ENCODE data around the gene TINAGL1. TPM values are rescaled to one million over a fixed set of nuclear protein-coding genes. Genes with fewer than 3 reads are reported as not detected.

TINAGL1 gene
- total RNA-seq, 2 donors from 2014 or later: not detected

DNA sequence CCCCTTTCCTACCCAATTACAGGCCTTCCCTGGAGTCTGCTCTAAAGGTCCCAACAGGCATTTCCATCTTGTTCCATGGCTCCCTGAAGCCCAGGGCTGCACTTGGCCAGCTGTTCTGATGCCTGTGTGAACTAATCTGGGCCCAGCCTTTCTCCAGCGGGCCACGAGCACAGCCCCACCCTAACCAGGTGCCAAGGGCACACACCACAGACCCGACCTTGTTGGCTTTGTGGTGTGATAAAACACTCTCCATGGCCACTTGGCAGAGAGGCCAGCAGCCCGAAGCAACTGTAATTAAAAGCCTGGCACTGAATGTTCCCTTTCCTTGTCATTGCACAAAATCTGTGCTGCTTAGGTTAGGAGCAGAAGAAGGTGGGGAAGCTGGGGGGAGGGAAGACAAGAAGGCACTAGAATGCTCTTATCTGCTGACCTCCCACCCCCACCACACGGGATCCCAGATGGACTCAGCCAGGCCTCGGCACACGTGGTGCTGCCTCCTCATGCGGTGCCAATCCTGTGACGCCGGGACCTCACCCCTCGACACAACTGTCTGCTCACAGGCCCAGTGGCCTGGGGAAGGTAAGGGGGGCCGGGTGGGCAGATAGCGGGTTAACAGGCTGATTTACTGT lies 51.1 kb downstream of the TINAGL1 start:
- DNase-seq (ENCODE audit: low spot score in 2 of 2) (no peak), ATAC-seq (no peak)
- no peaks in the 10 kb centered on the region for H3K36me3 Mint-ChIP-seq
- H3K9me3 Mint-ChIP-seq: no peaks in the 10 kb centered on the region
- H3K27ac Mint-ChIP-seq: peak overlapping the region; percentile 52 to 72

DNA sequence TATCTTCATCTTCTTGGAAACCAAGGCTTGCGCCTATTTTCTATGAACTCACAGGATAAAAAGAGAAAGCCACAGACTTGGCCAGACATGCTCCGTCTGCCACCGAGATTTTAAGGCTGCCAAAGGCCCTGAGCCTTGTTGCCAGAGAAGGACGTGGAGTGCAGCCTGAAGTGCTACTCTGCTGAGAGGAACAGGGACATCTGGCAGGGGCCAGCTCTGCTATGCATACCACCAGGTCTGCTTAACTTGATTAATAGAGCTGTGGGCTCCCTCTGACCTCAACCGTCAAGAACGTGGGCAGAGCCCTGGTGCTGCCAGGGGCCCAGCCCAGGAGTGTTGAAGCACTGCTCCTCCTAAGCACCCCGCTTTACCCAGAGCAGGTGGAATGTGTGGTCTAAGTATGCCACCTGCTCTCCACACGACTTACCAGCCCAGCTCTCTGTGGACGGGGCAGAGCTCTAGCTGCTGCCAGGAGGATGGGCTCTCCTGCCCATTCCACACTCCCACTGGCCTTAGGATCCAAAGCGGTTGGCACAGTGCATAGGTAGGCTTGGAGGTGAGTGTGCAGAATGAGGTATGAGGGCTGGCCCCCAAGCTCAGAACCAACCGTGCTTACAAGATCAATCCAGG lies 51.7 kb downstream of the TINAGL1 start:
- H3K36me3 Mint-ChIP-seq: no peaks in the 10 kb centered on the region

DNA sequence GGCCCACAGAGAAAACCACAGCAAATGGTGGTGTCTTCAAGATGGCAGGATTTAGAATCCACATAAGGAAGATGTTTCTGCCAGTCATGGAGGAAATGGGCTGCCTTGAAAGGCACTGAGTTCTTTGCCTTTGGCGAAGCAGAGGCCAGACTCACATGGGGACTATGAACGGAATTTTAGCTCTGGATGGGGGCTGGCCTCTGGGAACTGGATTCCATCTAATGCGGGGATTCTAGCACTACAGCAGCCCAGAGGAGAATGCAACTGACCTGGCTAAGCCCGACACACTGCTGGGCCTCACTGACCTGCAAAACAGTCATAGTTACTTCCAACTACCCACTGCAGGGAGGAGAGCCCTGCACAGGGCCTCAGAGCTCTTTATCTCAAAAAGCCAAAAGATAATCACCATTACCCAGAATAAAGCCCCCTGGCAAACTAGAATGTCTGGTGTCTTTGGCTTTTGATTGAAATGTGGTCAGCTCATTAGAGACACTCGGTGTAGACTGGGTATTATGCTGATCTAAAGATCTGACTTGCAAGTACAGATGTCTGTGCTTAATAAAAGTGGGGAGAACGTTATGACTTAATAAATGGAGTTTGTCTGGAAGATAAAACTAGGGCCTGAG lies 52.7 kb downstream of the TINAGL1 start:
- Mint-ChIP-seq H3K27ac (no peak overlapping the region), H3K36me3 (no peaks in the 10 kb centered on the region), H3K9me3 (no peaks in the 10 kb centered on the region)
- ATAC-seq: no peak
- no peak for DNase-seq (ENCODE audit: low spot score in 2 of 2)

More for the DNA sequence above, 51.7 kb downstream of the TINAGL1 start:
- ATAC-seq (no peak), DNase-seq (ENCODE audit: low spot score in 2 of 2) (no peak)
- Mint-ChIP-seq H3K27ac (peak overlapping the region in 1 of 2 donors; percentile 55), H3K9me3 (no peaks in the 10 kb centered on the region)

DNA sequence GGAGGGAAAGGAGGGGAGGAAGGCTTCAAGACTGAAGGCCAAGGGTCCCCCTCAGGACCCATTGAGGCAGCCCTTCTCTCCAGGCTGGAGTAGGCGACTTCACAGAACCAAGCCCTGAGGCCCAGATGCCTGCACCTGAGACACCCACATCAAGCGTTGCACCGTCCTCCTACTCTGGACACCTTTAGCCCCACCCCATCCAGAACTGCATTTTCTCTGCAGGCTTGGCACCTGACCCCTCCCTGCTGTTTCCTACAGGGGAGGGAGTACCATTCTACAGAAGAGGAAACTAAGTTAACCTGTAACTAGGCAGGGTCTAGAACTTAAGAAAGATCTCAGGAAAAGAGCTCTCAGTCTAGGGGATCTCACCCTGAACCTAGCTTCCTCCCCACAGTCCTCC lies 56.3 kb downstream of the TINAGL1 start:
- DNase-seq (ENCODE audit: low spot score in 2 of 2) (no peak), ATAC-seq (no peak)
- Mint-ChIP-seq H3K36me3 (no peaks in the 10 kb centered on the region), H3K27ac (peak overlapping the region in 1 of 2 donors; percentile 25), H3K9me3 (no peaks in the 10 kb centered on the region)

DNA sequence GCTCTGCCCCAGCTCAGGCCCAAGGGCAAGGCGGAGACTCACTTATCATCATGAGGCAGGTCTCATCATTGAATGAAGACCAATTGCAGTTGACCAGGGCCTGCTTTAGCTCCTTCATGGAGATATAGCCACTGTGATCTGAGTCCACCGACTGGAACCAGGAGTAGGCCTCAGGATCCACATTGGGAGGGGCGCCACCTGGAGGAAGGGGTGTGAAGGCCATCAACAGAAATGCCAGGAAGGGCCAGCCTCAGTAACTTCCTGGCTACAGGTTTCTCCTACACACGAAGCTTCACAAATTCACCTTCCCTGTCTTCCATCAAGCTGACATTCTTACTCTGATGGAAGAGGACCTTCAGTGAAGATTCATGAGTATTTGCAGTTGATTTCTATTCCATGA lies 56.8 kb downstream of the TINAGL1 start:
- Mint-ChIP-seq H3K36me3 (no peaks in the 10 kb centered on the region), H3K9me3 (no peaks in the 10 kb centered on the region), H3K27ac (no peak overlapping the region)
- no peak for ATAC-seq
- peak in 1 of 2 donors; percentile 59 for DNase-seq (ENCODE audit: low spot score in 2 of 2)

Other genes with a start within 250 kb of the TINAGL1 start
- gene FABP3, start 203.4 kb upstream of the TINAGL1 start, total RNA-seq: not detected
- gene SERINC2, start 163.3 kb upstream of the TINAGL1 start, total RNA-seq: under 1 TPM in 1 of 2 donors, not detected in 1; 0.59 TPM
- not detected for gene HCRTR1, start 41.2 kb downstream of the TINAGL1 start, total RNA-seq
- 10 to 100 TPM; 55.4 to 55.8 TPM for gene PEF1, start 68.4 kb downstream of the TINAGL1 start, total RNA-seq
- gene COL16A1, start 127.5 kb downstream of the TINAGL1 start, total RNA-seq: under 1 TPM in 1 of 2 donors, not detected in 1; 0.21 TPM
- 1 to 10 TPM in 1 of 2 donors, under 1 TPM in 1; 0.49 to 1.1 TPM for gene ADGRB2, start 187.8 kb downstream of the TINAGL1 start, total RNA-seq
- 1 to 10 TPM in 1 of 2 donors, under 1 TPM in 1; 0.46 to 1.8 TPM for gene SPOCD1, start 239.5 kb downstream of the TINAGL1 start, total RNA-seq

Data from activated naive CD4-positive, alpha-beta T cell treated with anti-CD3 and anti-CD28 coated beads, Interleukin-2, amount 50 U/mL, for 72 hours (primary cell).